CD14-positive monocyte (primary cell): ENCODE data around the gene DCPS. TPM values are rescaled to one million over a fixed set of nuclear protein-coding genes. Genes with fewer than 3 reads are reported as not detected.
A peak's percentile ranks its signal among the peaks of the same experiment; 100 is the strongest.
"Not testable (repeated sequence)": the region's sequence is repeated elsewhere in the genome, so short reads cannot be mapped to it uniquely, and the experiment has no call there.

Experiments used
- DNase-seq, 3 donors: peaks; one replicate each; pipeline ENCODE4 v3.0.0-alpha.2; 2011 to 2022
- H2AFZ ChIP-seq: 2 replicates; pipeline ENCODE4 v1.6.0; 2012; ENCODE audit warnings: mild to moderate bottlenecking, low read depth, low read length, inconsistent platforms; ENCODE audit not compliant: insufficient read depth, poor library complexity, severe bottlenecking
- H3K27ac ChIP-seq, 2 donors: 1 replicate in 1 of 2; 2 replicates in 1 of 2; pipeline ENCODE4 v1.5.1; 2012 to 2013; ENCODE audit warnings: low read length in 2 of 2, control low read depth in 1 of 2, inconsistent platforms in 1 of 2, low read depth in 1 of 2, mild to moderate bottlenecking in 1 of 2
- H3K27me3 ChIP-seq, 2 donors: one replicate each; pipeline versions ENCODE4 v1.6.0 to v1.6.1; 2011 to 2013; ENCODE audit warnings: low read length in 2 of 2; ENCODE audit not compliant: control insufficient read depth in 2 of 2, insufficient read depth in 2 of 2
- H3K36me3 ChIP-seq, 2 donors: replicated peaks in 1 of 2; 1 replicate in 1 of 2; 2 replicates in 1 of 2; pipeline versions ENCODE4 v1.5.1 to v1.6.1; 2012 to 2013; ENCODE audit warnings: low read length in 2 of 2, control low read depth in 1 of 2, inconsistent platforms in 1 of 2, mild to moderate bottlenecking in 1 of 2; ENCODE audit not compliant: insufficient read depth in 2 of 2, control insufficient read depth in 1 of 2
- H3K4me1 ChIP-seq, 2 donors: 1 replicate in 1 of 2; 2 replicates in 1 of 2; pipeline versions ENCODE4 v1.5.1 to v1.6.1; 2012 to 2013; ENCODE audit warnings: low read length in 2 of 2, control low read depth in 1 of 2, inconsistent platforms in 1 of 2, mild to moderate bottlenecking in 1 of 2, moderate library complexity in 1 of 2; ENCODE audit not compliant: insufficient read depth in 2 of 2, control insufficient read depth in 1 of 2
- H3K4me2 ChIP-seq: replicated peaks from 2 replicates; pipeline ENCODE3; 2012; ENCODE audit warnings: low read length, moderate library complexity, mild to moderate bottlenecking; ENCODE audit not compliant: poor library complexity, severe bottlenecking; ENCODE audit errors: extremely low read depth
- H3K4me3 ChIP-seq, 3 experiments: fragments of 200-600 bp in 1 of 3; sonication (generic) in 1 of 3; replicated peaks in 1 of 3; 1 replicate in 2 of 3; 2 replicates in 1 of 3; pipeline ENCODE4 v1.5.1; 2011 to 2013; ENCODE audit warnings: low read length in 3 of 3, mild to moderate bottlenecking in 3 of 3, control low read depth in 2 of 3, low read depth in 2 of 3, inconsistent platforms in 1 of 3, moderate library complexity in 1 of 3
- H3K79me2 ChIP-seq: 2 replicates; pipeline ENCODE4 v1.6.0; 2012; ENCODE audit warnings: mild to moderate bottlenecking, control low read depth, inconsistent platforms, low read length, moderate library complexity; ENCODE audit not compliant: insufficient read depth
- H3K9ac ChIP-seq: 2 replicates; pipeline ENCODE4 v1.6.0; 2017; ENCODE audit warnings: low read length, mild to moderate bottlenecking; ENCODE audit not compliant: insufficient read depth, poor library complexity, severe bottlenecking
- H3K9me3 ChIP-seq, 2 donors: replicated peaks in 1 of 2; 1 replicate in 1 of 2; 2 replicates in 1 of 2; pipeline versions ENCODE4 v1.5.1 to v1.6.1; 2012 to 2013; ENCODE audit warnings: low read length in 2 of 2, control low read depth in 1 of 2; ENCODE audit not compliant: control insufficient read depth in 1 of 2, insufficient read depth in 1 of 2
- H4K20me1 ChIP-seq: 2 replicates; pipeline ENCODE4 v1.6.0; 2012; ENCODE audit warnings: mild to moderate bottlenecking, low read length, control low read depth, moderate library complexity; ENCODE audit not compliant: insufficient read depth
- H3K27ac Mint-ChIP-seq, 7 donors: one replicate each; pipeline ENCODE4 v1.8.0; 2020; ENCODE audit warnings: mild to moderate bottlenecking in 7 of 7, mixed read lengths in 7 of 7, moderate library complexity in 6 of 7, inconsistent platforms in 2 of 7
- H3K27me3 Mint-ChIP-seq, 3 donors: one replicate each; pipeline ENCODE4 v1.8.0; 2021 to 2022; ENCODE audit warnings: low read depth in 3 of 3, mild to moderate bottlenecking in 3 of 3, mixed read lengths in 3 of 3, moderate library complexity in 3 of 3, inconsistent platforms in 1 of 3
- H3K36me3 Mint-ChIP-seq, 2 donors: one replicate each; pipeline ENCODE4 v1.8.0; 2020; ENCODE audit warnings: mixed read lengths in 2 of 2, inconsistent platforms in 1 of 2, mild to moderate bottlenecking in 1 of 2
- H3K4me1 Mint-ChIP-seq: one replicate; pipeline ENCODE4 v1.8.0; 2020; ENCODE audit warnings: mild to moderate bottlenecking, mixed read lengths
- H3K4me3 Mint-ChIP-seq, 2 donors: one replicate each; pipeline ENCODE4 v1.8.0; 2020; ENCODE audit warnings: mild to moderate bottlenecking in 2 of 2, mixed read lengths in 2 of 2, moderate library complexity in 1 of 2
- H3K9me3 Mint-ChIP-seq, 7 donors: one replicate each; pipeline ENCODE4 v1.8.0; 2020 to 2022; ENCODE audit warnings: mixed read lengths in 7 of 7, mild to moderate bottlenecking in 6 of 7, moderate library complexity in 6 of 7, inconsistent platforms in 2 of 7
- WGBS: methylation state at CpG from one replicate; pipeline ENCODE4 v1.1.5; 2013; ENCODE audit warnings: missing lambda C conversion rate; ENCODE audit not compliant: insufficient coverage; 5-methylcytosine and 5-hydroxymethylcytosine counted together
- intact Hi-C, 2 donors: fragments of 100-400 bp; cut with micrococcal nuclease; formaldehyde crosslinking; loops; one replicate each; pipeline versions ENCODE4 v1.15.0 to v1.15.1; 2023
- polyA plus RNA-seq, 3 donors: library from polyadenylated mRNA; depleted of rRNA in 1 of 3; unstranded in 2 of 3; stranded (reverse) in 1 of 3; fragments of 300-500 nt in 2 of 3; fragments of >200 nt in 1 of 3; fragmentation: Illumina TruSeq in 2 of 3; gene quantifications; 1 replicate in 2 of 3; 2 replicates in 1 of 3; pipeline ENCODE4 v1.2.3, GENCODE V29; 2012 to 2021
- TF ChIP-seq, protein P1 (sequence below): fragments of 200-600 bp; IDR thresholded peaks from one replicate; pipeline ENCODE4 v1.8.0; 2022; ENCODE audit warnings: antibody characterized with exemption, mild to moderate bottlenecking

The DCPS gene
- polyA plus RNA-seq, 3 donors = 26.3 to 30.7 (median 30.4) TPM

DNA sequence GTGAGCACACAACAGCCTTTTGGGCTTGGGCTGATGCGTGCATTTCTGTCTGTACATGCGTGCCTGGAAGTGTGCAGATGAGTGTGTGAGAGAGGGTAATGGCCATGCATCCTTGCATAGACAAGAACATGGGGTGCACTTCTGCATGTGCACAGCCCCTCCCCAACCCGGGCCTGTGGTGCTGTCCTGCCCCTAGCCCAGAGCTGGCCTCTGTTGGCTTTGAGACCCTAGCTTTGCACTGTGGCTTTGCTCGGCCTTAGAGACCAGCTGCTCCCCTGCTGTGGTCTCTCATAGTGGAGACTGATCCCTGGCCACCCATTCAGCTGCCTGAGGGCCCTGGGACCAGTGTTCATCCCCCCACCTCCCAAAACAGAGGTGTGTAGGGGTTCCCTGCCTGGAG, 77.0 kb downstream of the DCPS start:
- Histone ChIP-seq H3K4me1 (peaks cover 8 to 9% of the 10 kb centered on the region in 2 donors), H2AFZ (no peak overlapping the region), H3K36me3 (no peaks in the 10 kb centered on the region), H3K9me3 (no peaks in the 10 kb centered on the region), H3K9ac (peak overlapping the region; percentile 1), H3K4me2 (peak overlapping the region; percentile 26), H4K20me1 (no peaks in the 10 kb centered on the region), H3K4me3 (no peak overlapping the region), H3K27me3 (no peaks in the 10 kb centered on the region), H3K27ac (peak overlapping the region in 1 of 2 donors; percentile 36), H3K79me2 (peaks cover 51% of the 10 kb centered on the region)
- intact Hi-C loops = no loop called here
- H3K4me3 Mint-ChIP-seq = no peak overlapping the region
- H3K4me1 Mint-ChIP-seq = peaks cover 14% of the 10 kb centered on the region
- TF ChIP-seq, protein P1, sequence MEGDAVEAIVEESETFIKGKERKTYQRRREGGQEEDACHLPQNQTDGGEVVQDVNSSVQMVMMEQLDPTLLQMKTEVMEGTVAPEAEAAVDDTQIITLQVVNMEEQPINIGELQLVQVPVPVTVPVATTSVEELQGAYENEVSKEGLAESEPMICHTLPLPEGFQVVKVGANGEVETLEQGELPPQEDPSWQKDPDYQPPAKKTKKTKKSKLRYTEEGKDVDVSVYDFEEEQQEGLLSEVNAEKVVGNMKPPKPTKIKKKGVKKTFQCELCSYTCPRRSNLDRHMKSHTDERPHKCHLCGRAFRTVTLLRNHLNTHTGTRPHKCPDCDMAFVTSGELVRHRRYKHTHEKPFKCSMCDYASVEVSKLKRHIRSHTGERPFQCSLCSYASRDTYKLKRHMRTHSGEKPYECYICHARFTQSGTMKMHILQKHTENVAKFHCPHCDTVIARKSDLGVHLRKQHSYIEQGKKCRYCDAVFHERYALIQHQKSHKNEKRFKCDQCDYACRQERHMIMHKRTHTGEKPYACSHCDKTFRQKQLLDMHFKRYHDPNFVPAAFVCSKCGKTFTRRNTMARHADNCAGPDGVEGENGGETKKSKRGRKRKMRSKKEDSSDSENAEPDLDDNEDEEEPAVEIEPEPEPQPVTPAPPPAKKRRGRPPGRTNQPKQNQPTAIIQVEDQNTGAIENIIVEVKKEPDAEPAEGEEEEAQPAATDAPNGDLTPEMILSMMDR = no peak
- no peaks in the 10 kb centered on the region for H3K36me3 Mint-ChIP-seq
- no peak overlapping the region for H3K27ac Mint-ChIP-seq
- H3K9me3 Mint-ChIP-seq = no peaks in the 10 kb centered on the region
- WGBS = 95% methylated on average over 3 of the region's 4 CpGs
- no peaks in the 10 kb centered on the region for H3K27me3 Mint-ChIP-seq
- no peak for DNase-seq

DNA sequence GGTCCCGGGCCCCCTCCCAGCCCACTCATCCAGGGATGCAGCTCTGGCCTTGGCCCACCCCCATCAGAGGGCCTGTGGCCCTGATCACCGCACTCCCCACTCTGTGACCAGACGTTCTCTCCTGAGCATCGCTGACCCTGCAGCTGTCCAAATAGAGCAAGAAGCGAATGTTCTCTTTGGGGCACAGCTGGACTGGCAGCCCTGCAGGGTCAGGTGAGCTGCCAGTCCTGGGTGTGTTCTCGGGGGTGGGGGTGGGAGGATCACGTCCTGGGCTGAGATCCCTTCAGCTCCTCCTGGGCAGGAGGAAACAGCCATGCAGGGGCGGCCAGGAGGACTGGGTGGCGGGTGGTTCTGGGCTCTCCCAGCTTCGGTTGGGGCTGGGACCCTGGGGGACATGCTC, 78.1 kb downstream of the DCPS start:
- H3K27me3 ChIP-seq, H3K9me3 Mint-ChIP-seq, H3K27ac Mint-ChIP-seq, H2AFZ ChIP-seq, H3K27ac ChIP-seq, H3K36me3 Mint-ChIP-seq, H3K4me3 Mint-ChIP-seq, H3K9ac ChIP-seq, DNase-seq, H3K4me3 ChIP-seq, H3K36me3 ChIP-seq, H3K4me2 ChIP-seq, H4K20me1 ChIP-seq, H3K9me3 ChIP-seq, intact Hi-C loops, H3K27me3 Mint-ChIP-seq: not testable (repeated sequence)
- Histone ChIP-seq H3K4me1 (peaks cover 18 to 19% of the 10 kb centered on the region in 2 donors), H3K79me2 (peaks cover 40% of the 10 kb centered on the region)
- 83% methylated on average over 1 of the region's 10 CpGs for WGBS
- peaks cover 24% of the 10 kb centered on the region for H3K4me1 Mint-ChIP-seq

DNA sequence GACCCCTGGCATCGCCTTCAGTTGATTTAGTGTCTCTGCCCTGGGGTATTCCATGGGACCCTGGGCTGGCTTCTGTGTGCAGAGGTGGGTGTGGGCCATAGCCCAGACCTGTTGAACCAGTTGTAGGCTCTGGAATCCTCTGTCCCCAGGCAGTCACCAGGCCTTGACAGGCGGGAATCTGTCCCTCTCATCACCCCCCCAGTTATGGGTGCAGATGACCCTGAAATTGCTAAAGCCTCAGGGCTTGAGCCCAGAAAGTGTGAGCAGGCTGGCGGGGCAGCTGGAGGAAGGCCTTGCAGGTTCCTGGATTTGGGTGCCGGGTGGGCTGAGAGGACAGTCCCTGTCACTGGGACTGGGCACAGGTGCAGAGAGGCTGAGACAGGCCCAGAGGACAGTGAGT, 78.8 kb downstream of the DCPS start:
- H3K27ac ChIP-seq, H3K36me3 ChIP-seq, H4K20me1 ChIP-seq, H3K27me3 ChIP-seq, H3K36me3 Mint-ChIP-seq, H3K9me3 Mint-ChIP-seq, H3K27ac Mint-ChIP-seq, H3K4me3 ChIP-seq, H2AFZ ChIP-seq, H3K9ac ChIP-seq, DNase-seq, intact Hi-C loops, H3K9me3 ChIP-seq, H3K4me2 ChIP-seq, H3K27me3 Mint-ChIP-seq, H3K4me3 Mint-ChIP-seq: not testable (repeated sequence)
- H3K4me1 Mint-ChIP-seq = peaks cover 30% of the 10 kb centered on the region
- Histone ChIP-seq H3K79me2 (peaks cover 42% of the 10 kb centered on the region), H3K4me1 (peaks cover 23 to 26% of the 10 kb centered on the region in 2 donors)
- WGBS = 100% methylated on average over 1 of the region's 4 CpGs
